ENCODE data around the gene OR10Z1. TPM values are rescaled to one million over a fixed set of nuclear protein-coding genes. Genes with fewer than 3 reads are reported as not detected.

Gene OR10Z1
- total and polyA plus RNA-seq, 3 experiments from 2014 or later, result not detected

DNA sequence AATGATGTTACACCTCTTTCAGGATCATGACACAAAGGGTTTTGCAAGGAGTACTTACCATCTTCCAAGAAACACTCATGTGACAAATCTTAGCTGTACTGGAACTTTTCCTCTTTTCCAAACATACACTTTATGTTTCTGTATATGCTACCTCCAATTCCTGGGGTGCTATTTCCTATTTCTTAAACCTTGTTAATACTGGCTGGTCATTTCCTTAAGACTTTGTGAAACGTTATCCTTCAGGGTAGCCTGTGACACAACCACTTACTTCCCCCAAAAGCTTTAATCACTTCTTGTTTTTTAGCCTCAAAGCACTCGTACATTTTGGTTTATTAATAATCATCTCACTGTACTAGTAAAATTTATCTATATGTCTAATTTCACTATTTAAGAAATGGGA, 39.4 kb downstream of the OR10Z1 start:
- H3K4me1 Mint-ChIP-seq, result peaks cover 14 to 22% (median 19%) of the 10 kb centered on the region in 3 donors
- peaks cover 6% of the 10 kb centered on the region for H3K4me1 ChIP-seq (ENCODE audit: insufficient read depth, low read length)
- H3K9me3 ChIP-seq (ENCODE audit: low read length), result no peaks in the 10 kb centered on the region
- H3K36me3 ChIP-seq (ENCODE audit: insufficient read depth, low read length), result no peaks in the 10 kb centered on the region
- H3K4me3 ChIP-seq (ENCODE audit: low read length), result no peak overlapping the region
- peaks cover 0 to 3% (median 0%) of the 10 kb centered on the region in 3 donors for H3K36me3 Mint-ChIP-seq
- no peak for DNase-seq
- H3K27me3 ChIP-seq (ENCODE audit: insufficient read depth, low read length, poor library complexity, severe bottlenecking), result no peaks in the 10 kb centered on the region
- H3K27ac Mint-ChIP-seq, result peak overlapping the region in 1 of 8 donors; percentile 2
- H3K27me3 Mint-ChIP-seq, result peaks cover 0 to 5% of the 10 kb centered on the region in 2 donors
- no peak overlapping the region for H3K27ac ChIP-seq (ENCODE audit: low read depth, low read length)
- ChIA-PET POLR2A (no interaction called here), CTCF (no interaction called here)
- no peak overlapping the region for H3K4me3 Mint-ChIP-seq
- H3K9me3 Mint-ChIP-seq, result no peaks in the 10 kb centered on the region

DNA sequence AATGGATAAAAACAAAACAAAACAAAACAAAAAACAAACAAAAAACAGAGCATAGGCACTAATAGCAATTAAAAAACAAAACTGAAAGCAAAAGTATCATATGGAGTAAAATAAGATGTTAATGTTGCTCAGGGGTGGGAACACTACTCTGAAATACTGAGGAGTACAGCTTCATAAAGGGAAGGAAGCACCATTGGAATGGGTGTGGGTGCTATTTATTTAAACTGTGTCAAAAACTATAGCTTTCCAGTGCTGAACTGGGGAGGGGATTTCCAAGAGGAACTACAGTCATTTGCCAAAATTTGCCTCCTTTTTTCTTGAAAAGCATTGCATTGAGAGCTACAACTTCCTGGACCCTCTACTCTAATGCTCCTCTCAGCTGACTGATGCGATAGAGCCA, 41.4 kb downstream of the OR10Z1 start:
- Histone ChIP-seq H3K36me3 (ENCODE audit: insufficient read depth, low read length) (no peaks in the 10 kb centered on the region), H3K4me1 (ENCODE audit: insufficient read depth, low read length) (peaks cover 6% of the 10 kb centered on the region), H3K9me3 (ENCODE audit: low read length) (no peaks in the 10 kb centered on the region), H3K27me3 (ENCODE audit: insufficient read depth, low read length, poor library complexity, severe bottlenecking) (no peaks in the 10 kb centered on the region), H3K4me3 (ENCODE audit: low read length) (no peak overlapping the region), H3K27ac (ENCODE audit: low read depth, low read length) (no peak overlapping the region)
- Mint-ChIP-seq H3K27ac (peak overlapping the region in 5 of 8 donors; percentile 2 to 84 (median 17)), H3K9me3 (no peaks in the 10 kb centered on the region), H3K27me3 (peaks cover 0 to 2% of the 10 kb centered on the region in 2 donors), H3K4me3 (peak overlapping the region in 6 of 7 donors; percentile 23 to 74 (median 64)), H3K36me3 (peaks cover 0 to 3% (median 0%) of the 10 kb centered on the region in 3 donors), H3K4me1 (peaks cover 14 to 22% (median 19%) of the 10 kb centered on the region in 3 donors)
- POLR2A ChIA-PET, result no interaction called here
- CTCF ChIA-PET, result no interaction called here
- DNase-seq, result no peak

DNA sequence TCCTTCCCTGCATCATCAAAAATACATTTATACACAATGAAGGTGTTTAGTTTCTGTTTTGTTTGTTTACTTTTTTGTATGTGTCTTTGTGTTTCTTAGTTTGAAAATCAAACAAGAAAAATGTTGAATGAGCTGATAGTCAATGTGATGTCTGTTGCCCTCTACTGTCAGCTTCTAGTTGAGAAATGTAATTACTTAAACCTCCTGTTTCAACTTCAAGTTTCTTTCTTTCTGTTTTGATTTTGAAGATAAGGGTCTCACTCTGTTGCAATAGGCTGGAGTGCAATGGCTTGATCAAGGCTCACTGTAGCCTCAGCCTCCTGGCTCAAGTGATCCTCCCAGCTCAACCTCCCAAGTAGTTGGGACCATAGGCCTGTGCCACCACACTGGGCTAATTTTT, 44.0 kb downstream of the OR10Z1 start:
- H3K9me3 Mint-ChIP-seq, result no peaks in the 10 kb centered on the region
- H3K4me1 Mint-ChIP-seq, result peaks cover 17 to 28% (median 26%) of the 10 kb centered on the region in 3 donors
- no peak for DNase-seq
- Histone ChIP-seq H3K27ac (ENCODE audit: low read depth, low read length) (no peak overlapping the region), H3K4me1 (ENCODE audit: insufficient read depth, low read length) (peaks cover 6% of the 10 kb centered on the region), H3K36me3 (ENCODE audit: insufficient read depth, low read length) (no peaks in the 10 kb centered on the region), H3K4me3 (ENCODE audit: low read length) (no peak overlapping the region), H3K9me3 (ENCODE audit: low read length) (no peaks in the 10 kb centered on the region), H3K27me3 (ENCODE audit: insufficient read depth, low read length, poor library complexity, severe bottlenecking) (no peaks in the 10 kb centered on the region)
- ChIA-PET POLR2A (no interaction called here), CTCF (no interaction called here)
- peaks cover 0 to 2% of the 10 kb centered on the region in 2 donors for H3K27me3 Mint-ChIP-seq
- H3K27ac Mint-ChIP-seq, result no peak overlapping the region
- H3K36me3 Mint-ChIP-seq, result no peaks in the 10 kb centered on the region
- H3K4me3 Mint-ChIP-seq, result no peak overlapping the region

DNA sequence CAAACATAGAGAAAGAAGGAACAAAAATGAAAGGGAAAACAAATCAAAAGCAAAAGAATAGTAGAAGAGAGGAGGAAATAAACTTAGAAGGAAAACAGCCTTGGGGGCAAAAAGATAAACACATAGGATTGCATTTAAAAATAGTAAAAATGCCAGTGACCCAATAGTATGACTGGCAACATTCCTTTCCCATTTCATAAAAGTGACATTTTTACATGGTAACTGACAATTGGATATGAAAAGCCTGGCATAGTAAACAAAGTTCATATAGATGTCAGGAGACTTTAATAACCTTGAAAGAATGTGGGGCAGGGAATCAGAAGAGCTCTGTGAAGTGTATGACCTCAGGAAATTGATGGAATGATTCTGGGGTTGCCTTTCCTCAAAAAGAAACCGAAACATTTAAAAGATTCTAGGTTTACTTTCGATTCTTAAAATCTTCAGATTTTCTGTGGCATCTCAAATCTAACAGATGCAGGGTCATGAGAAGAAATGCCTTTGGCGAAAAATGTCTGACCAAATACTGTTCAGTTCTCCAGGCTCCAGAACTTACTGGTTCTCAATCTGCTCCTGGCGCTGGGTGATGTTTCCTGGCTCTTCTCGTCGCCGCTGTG, 47.8 kb downstream of the OR10Z1 start:
- Histone ChIP-seq H3K27ac (ENCODE audit: low read depth, low read length) (no peak overlapping the region), H3K27me3 (ENCODE audit: insufficient read depth, low read length, poor library complexity, severe bottlenecking) (no peaks in the 10 kb centered on the region), H3K4me3 (ENCODE audit: low read length) (no peak overlapping the region), H3K4me1 (ENCODE audit: insufficient read depth, low read length) (no peaks in the 10 kb centered on the region), H3K36me3 (ENCODE audit: insufficient read depth, low read length) (no peaks in the 10 kb centered on the region), H3K9me3 (ENCODE audit: low read length) (no peaks in the 10 kb centered on the region)
- no peaks in the 10 kb centered on the region for H3K9me3 Mint-ChIP-seq
- H3K4me3 Mint-ChIP-seq, result peak overlapping the region in 1 of 7 donors; percentile 0
- peak overlapping the region in 2 of 8 donors; percentile 1 to 15 for H3K27ac Mint-ChIP-seq
- peaks cover 2 to 11% (median 5%) of the 10 kb centered on the region in 3 donors for H3K4me1 Mint-ChIP-seq
- H3K27me3 Mint-ChIP-seq, result peaks cover 0 to 7% of the 10 kb centered on the region in 2 donors
- CTCF ChIA-PET, result no interaction called here
- DNase-seq, result no peak
- H3K36me3 Mint-ChIP-seq, result no peaks in the 10 kb centered on the region
- POLR2A ChIA-PET, result no interaction called here

DNA sequence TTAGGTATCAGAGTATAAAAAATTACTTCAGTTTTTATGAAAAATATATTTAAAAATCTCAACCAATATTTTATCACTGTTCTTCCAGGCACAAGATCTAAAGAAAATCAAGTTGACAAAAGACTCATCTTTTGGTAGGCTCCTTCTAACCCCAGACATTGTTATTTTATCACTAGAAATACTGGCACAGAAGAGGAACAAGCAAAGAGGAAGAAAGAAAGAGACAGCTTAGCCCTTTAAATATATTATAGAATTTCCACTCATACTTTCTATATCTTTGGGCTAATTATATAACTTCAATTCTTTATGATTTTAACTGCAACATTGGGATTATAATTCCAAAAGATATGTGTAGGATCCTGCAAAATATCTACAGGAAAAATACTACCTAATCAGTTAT, 49.0 kb downstream of the OR10Z1 start:
- Histone ChIP-seq H3K4me1 (ENCODE audit: insufficient read depth, low read length) (no peaks in the 10 kb centered on the region), H3K4me3 (ENCODE audit: low read length) (no peak overlapping the region), H3K27ac (ENCODE audit: low read depth, low read length) (no peak overlapping the region), H3K36me3 (ENCODE audit: insufficient read depth, low read length) (no peaks in the 10 kb centered on the region), H3K9me3 (ENCODE audit: low read length) (no peaks in the 10 kb centered on the region), H3K27me3 (ENCODE audit: insufficient read depth, low read length, poor library complexity, severe bottlenecking) (no peaks in the 10 kb centered on the region)
- POLR2A ChIA-PET, result no interaction called here
- Mint-ChIP-seq H3K9me3 (peaks cover 0 to 3% (median 0%) of the 10 kb centered on the region in 5 donors), H3K4me1 (peaks cover 2 to 11% (median 5%) of the 10 kb centered on the region in 3 donors), H3K36me3 (peaks cover 0 to 6% (median 2%) of the 10 kb centered on the region in 3 donors), H3K27me3 (peaks cover 5 to 11% of the 10 kb centered on the region in 2 donors), H3K27ac (no peak overlapping the region), H3K4me3 (no peak overlapping the region)
- DNase-seq, result no peak
- CTCF ChIA-PET, result interaction anchor here (1.2 kb wide), 1 partner anchor 9 kb away, joined by 3 read pairs; no protein-coding TSS in a partner anchor

DNA sequence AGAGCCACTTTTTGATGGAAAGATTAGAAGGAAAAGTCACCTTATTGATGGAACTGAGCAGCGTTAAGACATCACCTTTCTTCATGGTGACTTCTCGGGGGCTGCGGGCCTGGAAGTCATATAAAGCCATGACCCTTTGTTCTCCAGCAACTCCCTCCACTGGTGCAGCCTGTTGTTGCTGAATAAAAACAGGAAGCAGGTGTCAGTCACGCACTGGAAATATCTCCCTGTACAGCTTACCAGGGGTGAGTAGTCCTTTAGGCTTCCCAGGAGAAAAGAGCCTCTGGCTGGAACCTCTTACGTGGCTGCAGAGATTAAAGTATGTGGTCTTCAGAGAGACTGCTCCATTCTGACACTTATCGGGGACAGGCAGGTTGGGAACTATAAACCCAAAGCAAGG, 49.5 kb downstream of the OR10Z1 start:
- H3K27ac Mint-ChIP-seq, result no peak overlapping the region
- H3K9me3 Mint-ChIP-seq, result peaks cover 0 to 3% (median 0%) of the 10 kb centered on the region in 5 donors
- no peak overlapping the region for H3K4me3 Mint-ChIP-seq
- Histone ChIP-seq H3K36me3 (ENCODE audit: insufficient read depth, low read length) (no peaks in the 10 kb centered on the region), H3K4me3 (ENCODE audit: low read length) (no peak overlapping the region), H3K27me3 (ENCODE audit: insufficient read depth, low read length, poor library complexity, severe bottlenecking) (no peaks in the 10 kb centered on the region), H3K9me3 (ENCODE audit: low read length) (no peaks in the 10 kb centered on the region), H3K27ac (ENCODE audit: low read depth, low read length) (no peak overlapping the region), H3K4me1 (ENCODE audit: insufficient read depth, low read length) (no peaks in the 10 kb centered on the region)
- peaks cover 5 to 11% of the 10 kb centered on the region in 2 donors for H3K27me3 Mint-ChIP-seq
- no peak for DNase-seq
- H3K36me3 Mint-ChIP-seq, result peaks cover 0 to 6% (median 2%) of the 10 kb centered on the region in 3 donors
- peaks cover 2 to 11% (median 5%) of the 10 kb centered on the region in 3 donors for H3K4me1 Mint-ChIP-seq
- CTCF ChIA-PET, result interaction anchor here (1.2 kb wide), 1 partner anchor 9 kb away, joined by 3 read pairs; no protein-coding TSS in a partner anchor
- POLR2A ChIA-PET, result no interaction called here

Other genes starting within 250 kb of the OR10Z1 start
- gene OR10T2, start 205.8 kb upstream of the OR10Z1 start, total RNA-seq, result not detected
- gene OR10T2, start 205.8 kb upstream of the OR10Z1 start, polyA plus RNA-seq, result not detected
- gene OR10K2, start 179.0 kb upstream of the OR10Z1 start, total RNA-seq, result not detected
- gene OR10K2, start 179.0 kb upstream of the OR10Z1 start, polyA plus RNA-seq, result not detected
- not detected for gene OR10K1, start 143.4 kb upstream of the OR10Z1 start, total RNA-seq
- not detected for gene OR10K1, start 143.4 kb upstream of the OR10Z1 start, polyA plus RNA-seq
- gene OR10R2, start 133.0 kb upstream of the OR10Z1 start, total RNA-seq, result not detected
- not detected for gene OR10R2, start 133.0 kb upstream of the OR10Z1 start, polyA plus RNA-seq
- gene OR6Y1, start 50.9 kb upstream of the OR10Z1 start, total RNA-seq, result not detected
- gene OR6Y1, start 50.9 kb upstream of the OR10Z1 start, polyA plus RNA-seq, result not detected
- not detected for gene OR6P1, start 34.7 kb upstream of the OR10Z1 start, total RNA-seq
- not detected for gene OR6P1, start 34.7 kb upstream of the OR10Z1 start, polyA plus RNA-seq
- gene OR10X1, start 25.4 kb upstream of the OR10Z1 start, total RNA-seq, result not detected
- not detected for gene OR10X1, start 25.4 kb upstream of the OR10Z1 start, polyA plus RNA-seq
- gene SPTA1, start 81.4 kb downstream of the OR10Z1 start, total RNA-seq, result not detected
- not detected for gene SPTA1, start 81.4 kb downstream of the OR10Z1 start, polyA plus RNA-seq
- gene OR6K2, start 95.4 kb downstream of the OR10Z1 start, total RNA-seq, result not detected
- gene OR6K2, start 95.4 kb downstream of the OR10Z1 start, polyA plus RNA-seq, result not detected
- not detected for gene OR6K3, start 115.5 kb downstream of the OR10Z1 start, total RNA-seq
- not detected for gene OR6K3, start 115.5 kb downstream of the OR10Z1 start, polyA plus RNA-seq
- gene OR6K6, start 149.5 kb downstream of the OR10Z1 start, total RNA-seq, result not detected
- not detected for gene OR6K6, start 149.5 kb downstream of the OR10Z1 start, polyA plus RNA-seq
- not detected for gene OR6N1, start 166.9 kb downstream of the OR10Z1 start, total RNA-seq
- gene OR6N1, start 166.9 kb downstream of the OR10Z1 start, polyA plus RNA-seq, result not detected
- not detected for gene OR6N2, start 175.9 kb downstream of the OR10Z1 start, total RNA-seq
- gene OR6N2, start 175.9 kb downstream of the OR10Z1 start, polyA plus RNA-seq, result not detected
- gene MNDA, start 226.1 kb downstream of the OR10Z1 start, total RNA-seq, result under 1 TPM; 0.22 to 0.39 TPM
- gene MNDA, start 226.1 kb downstream of the OR10Z1 start, polyA plus RNA-seq, result 0.59 TPM

Data from CD8-positive, alpha-beta memory T cell (primary cell).